ENCODE measurements around the gene WDR93. TPM values are rescaled to one million over a fixed set of nuclear protein-coding genes. Genes with fewer than 3 reads are reported as not detected.

Gene WDR93
- total RNA-seq, 1 experiment from 2014 or later, result not detected

DNA sequence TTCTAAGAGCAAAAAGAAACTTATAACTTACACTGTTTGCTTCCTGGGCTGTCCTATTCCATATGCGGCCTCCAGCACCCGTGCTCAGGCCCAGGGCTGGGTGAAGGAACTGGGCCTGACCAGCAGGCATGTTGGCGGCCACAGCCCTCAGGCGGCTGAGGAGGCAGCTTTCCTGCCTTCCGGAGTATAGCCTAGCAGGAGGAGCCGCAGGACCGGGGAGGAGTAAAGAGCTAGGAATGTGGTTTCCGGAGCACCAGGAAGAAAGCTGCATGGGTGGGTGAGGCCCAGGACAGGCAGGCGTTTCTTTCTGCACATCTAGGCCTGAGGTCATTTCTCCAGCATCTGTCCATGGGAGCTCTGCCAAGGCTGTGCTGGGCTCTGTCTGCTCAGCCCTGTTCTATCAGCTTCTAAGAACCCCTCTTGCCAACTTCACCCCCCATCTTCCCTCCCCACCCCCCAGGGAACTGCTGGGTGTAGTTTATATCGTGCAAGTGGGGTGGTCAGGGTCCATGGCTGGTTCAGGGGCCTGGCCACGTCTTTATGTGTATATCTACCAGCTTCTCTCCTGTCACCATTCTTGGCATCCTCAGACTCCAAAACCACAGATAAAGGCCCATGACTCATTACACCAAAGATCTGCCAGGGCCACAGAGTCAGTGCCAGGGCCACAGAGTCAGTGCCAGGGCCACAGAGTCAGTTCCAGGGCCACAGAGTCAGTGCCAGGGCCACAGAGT, 27.6 kb upstream of the WDR93 start:
- Histone ChIP-seq H3K4me3 (ENCODE audit: low read depth, low read length, poor library complexity, severe bottlenecking) (no peak overlapping the region), H3K4me1 (ENCODE audit: insufficient read depth, low read length, poor library complexity, severe bottlenecking) (peaks cover 3% of the 10 kb centered on the region), H3K36me3 (ENCODE audit: insufficient read depth, low read length, poor library complexity, severe bottlenecking) (no peaks in the 10 kb centered on the region), H3K27me3 (replicated peaks; ENCODE audit: insufficient read depth, low read depth, low read length, poor library complexity) (peaks cover 10% of the 10 kb centered on the region), H3K9me3 (ENCODE audit: low read depth, low read length, poor library complexity, severe bottlenecking) (no peaks in the 10 kb centered on the region), H3K27ac (ENCODE audit: low read depth, low read length, poor library complexity, severe bottlenecking) (no peak overlapping the region)
- DNase-seq (ENCODE audit: low spot score), result no peak
- CTCF ChIA-PET, result no interaction called here
- no TSS peak for BruUV-seq (replicated peaks)
- intact Hi-C loops (cut with micrococcal nuclease; ENCODE audit: unreplicated experiment), result no loop called here
- POLR2A ChIA-PET (ENCODE audit: low non-redundant PET), result no interaction called here
- no peak for TF ChIP-seq EZH2 (IDR thresholded peaks at IDR 0.05; ENCODE audit: borderline replicate concordance, low read depth, low read length, poor library complexity, severe bottlenecking)
- TF ChIP-seq, protein P1, sequence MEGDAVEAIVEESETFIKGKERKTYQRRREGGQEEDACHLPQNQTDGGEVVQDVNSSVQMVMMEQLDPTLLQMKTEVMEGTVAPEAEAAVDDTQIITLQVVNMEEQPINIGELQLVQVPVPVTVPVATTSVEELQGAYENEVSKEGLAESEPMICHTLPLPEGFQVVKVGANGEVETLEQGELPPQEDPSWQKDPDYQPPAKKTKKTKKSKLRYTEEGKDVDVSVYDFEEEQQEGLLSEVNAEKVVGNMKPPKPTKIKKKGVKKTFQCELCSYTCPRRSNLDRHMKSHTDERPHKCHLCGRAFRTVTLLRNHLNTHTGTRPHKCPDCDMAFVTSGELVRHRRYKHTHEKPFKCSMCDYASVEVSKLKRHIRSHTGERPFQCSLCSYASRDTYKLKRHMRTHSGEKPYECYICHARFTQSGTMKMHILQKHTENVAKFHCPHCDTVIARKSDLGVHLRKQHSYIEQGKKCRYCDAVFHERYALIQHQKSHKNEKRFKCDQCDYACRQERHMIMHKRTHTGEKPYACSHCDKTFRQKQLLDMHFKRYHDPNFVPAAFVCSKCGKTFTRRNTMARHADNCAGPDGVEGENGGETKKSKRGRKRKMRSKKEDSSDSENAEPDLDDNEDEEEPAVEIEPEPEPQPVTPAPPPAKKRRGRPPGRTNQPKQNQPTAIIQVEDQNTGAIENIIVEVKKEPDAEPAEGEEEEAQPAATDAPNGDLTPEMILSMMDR (conservative IDR thresholded peaks at IDR 0.05; ENCODE audit: low read depth, low read length), result no peak

DNA sequence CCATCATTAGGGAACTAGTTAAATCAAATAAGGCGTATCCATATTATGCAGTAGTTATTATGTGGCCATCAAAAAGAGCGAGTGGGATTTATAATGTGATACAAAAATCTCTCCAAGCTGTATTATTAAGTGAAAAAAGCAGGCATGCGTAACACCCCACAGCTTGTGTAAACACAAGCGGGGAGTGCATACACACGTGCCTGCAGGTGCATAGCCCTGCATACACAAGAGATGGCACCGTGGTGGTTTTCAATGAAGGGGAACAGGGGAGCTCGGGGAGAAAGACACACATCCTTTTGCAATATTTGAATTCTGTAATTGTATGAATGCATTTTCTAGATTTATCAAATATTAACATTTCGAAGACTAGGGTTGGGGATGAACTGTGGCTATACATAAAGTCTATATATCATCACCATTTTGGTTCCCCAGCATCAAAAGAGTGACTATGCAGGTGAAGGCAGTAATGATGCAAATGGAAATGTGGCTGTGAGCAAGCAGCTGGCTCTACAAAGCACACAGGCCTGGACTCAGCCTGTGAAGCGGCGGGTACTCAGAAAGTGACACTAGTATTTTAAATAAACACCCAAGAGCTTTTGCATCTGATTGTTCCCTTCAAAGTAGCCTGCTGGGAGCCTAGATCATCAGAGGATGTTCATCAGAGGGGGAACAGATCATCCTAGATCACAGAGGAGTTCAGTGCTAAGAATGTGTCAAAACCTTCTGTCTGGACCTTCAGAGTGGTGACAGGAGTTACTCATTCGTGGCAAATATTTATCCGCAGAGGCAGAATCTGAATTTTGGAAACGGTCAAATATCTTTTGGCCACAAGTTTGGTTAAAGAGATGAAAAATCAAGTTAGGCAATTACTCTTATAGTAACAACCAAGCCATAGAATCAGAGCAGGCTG, 25.9 kb upstream of the WDR93 start:
- no peak for DNase-seq (ENCODE audit: low spot score)
- BruUV-seq (replicated peaks), result no TSS peak
- peaks cover 10% of the 10 kb centered on the region for H3K27me3 ChIP-seq (replicated peaks; ENCODE audit: insufficient read depth, low read depth, low read length, poor library complexity)
- no peak overlapping the region for H3K27ac ChIP-seq (ENCODE audit: low read depth, low read length, poor library complexity, severe bottlenecking)
- H3K9me3 ChIP-seq (ENCODE audit: low read depth, low read length, poor library complexity, severe bottlenecking), result no peaks in the 10 kb centered on the region
- ChIA-PET CTCF (interaction anchor here (0.8 kb wide), 1 partner anchor 8 kb away, joined by 3 read pairs; no protein-coding TSS in a partner anchor), POLR2A (ENCODE audit: low non-redundant PET) (no interaction called here)
- H3K4me3 ChIP-seq (ENCODE audit: low read depth, low read length, poor library complexity, severe bottlenecking), result no peak overlapping the region
- peaks cover 3% of the 10 kb centered on the region for H3K4me1 ChIP-seq (ENCODE audit: insufficient read depth, low read length, poor library complexity, severe bottlenecking)
- no peaks in the 10 kb centered on the region for H3K36me3 ChIP-seq (ENCODE audit: insufficient read depth, low read length, poor library complexity, severe bottlenecking)
- intact Hi-C loops (cut with micrococcal nuclease; ENCODE audit: unreplicated experiment), result no loop called here
- TF ChIP-seq, protein P1 (conservative IDR thresholded peaks at IDR 0.05; ENCODE audit: low read depth, low read length), result no peak
- TF ChIP-seq EZH2 (IDR thresholded peaks at IDR 0.05; ENCODE audit: borderline replicate concordance, low read depth, low read length, poor library complexity, severe bottlenecking), result no peak

DNA sequence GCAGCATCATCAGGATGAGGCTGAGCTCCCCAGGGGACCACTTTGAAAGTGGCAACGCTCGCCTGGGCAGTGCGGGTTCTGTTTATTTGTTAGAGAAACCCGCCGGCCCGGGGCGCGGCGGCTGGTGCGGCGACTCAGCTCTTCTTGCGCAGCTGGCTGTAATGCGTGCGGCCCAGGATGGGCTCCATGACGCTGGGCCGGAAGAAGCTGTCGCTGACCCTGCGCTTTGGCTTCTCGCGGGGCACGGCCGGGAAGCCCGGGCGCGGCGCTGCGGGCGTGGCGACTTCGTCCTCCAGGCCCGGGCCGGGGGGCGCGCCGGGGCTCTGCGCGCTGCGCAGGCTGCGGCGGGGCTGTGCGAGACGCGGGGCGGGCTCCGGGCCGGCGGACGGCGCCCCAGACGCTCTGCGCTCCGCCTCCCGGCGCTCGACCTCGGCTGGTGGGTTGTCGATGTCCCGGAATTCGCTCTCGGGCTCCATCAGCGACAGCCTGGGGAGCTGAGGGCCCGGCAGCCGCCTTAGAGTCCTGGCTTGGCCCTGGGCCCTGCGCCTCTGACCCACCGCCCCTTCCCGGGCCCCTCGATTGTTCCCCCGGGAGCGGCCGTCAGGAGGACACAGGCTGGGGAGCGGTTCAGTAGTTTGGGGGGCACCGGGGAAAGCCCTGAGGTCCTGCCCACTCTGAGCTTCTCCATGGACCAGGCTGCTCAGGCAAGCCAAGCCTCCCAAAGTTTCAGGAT, 25.0 kb upstream of the WDR93 start:
- POLR2A ChIA-PET (ENCODE audit: low non-redundant PET), result no interaction called here
- intact Hi-C loops (cut with micrococcal nuclease; ENCODE audit: unreplicated experiment), result no loop called here
- no TSS peak for BruUV-seq (replicated peaks)
- no peaks in the 10 kb centered on the region for H3K9me3 ChIP-seq (ENCODE audit: low read depth, low read length, poor library complexity, severe bottlenecking)
- no peak for TF ChIP-seq EZH2 (IDR thresholded peaks at IDR 0.05; ENCODE audit: borderline replicate concordance, low read depth, low read length, poor library complexity, severe bottlenecking)
- TF ChIP-seq, protein P1 (conservative IDR thresholded peaks at IDR 0.05; ENCODE audit: low read depth, low read length), result no peak
- CTCF ChIA-PET, result interaction anchor here (0.7 kb wide), 1 partner anchor 157 kb away, joined by 3 read pairs; no protein-coding TSS in a partner anchor
- peak; percentile 13 for DNase-seq (ENCODE audit: low spot score)
- no peak overlapping the region for H3K27ac ChIP-seq (ENCODE audit: low read depth, low read length, poor library complexity, severe bottlenecking)
- peaks cover 3% of the 10 kb centered on the region for H3K4me1 ChIP-seq (ENCODE audit: insufficient read depth, low read length, poor library complexity, severe bottlenecking)
- peaks cover 10% of the 10 kb centered on the region for H3K27me3 ChIP-seq (replicated peaks; ENCODE audit: insufficient read depth, low read depth, low read length, poor library complexity)
- peak overlapping the region; percentile 35 for H3K4me3 ChIP-seq (ENCODE audit: low read depth, low read length, poor library complexity, severe bottlenecking)
- H3K36me3 ChIP-seq (ENCODE audit: insufficient read depth, low read length, poor library complexity, severe bottlenecking), result no peaks in the 10 kb centered on the region
